CD4-positive, alpha-beta memory T cell (primary cell): ENCODE results near the gene CXCL12. TPM values are rescaled to one million over a fixed set of nuclear protein-coding genes. Genes with fewer than 3 reads are reported as not detected.

Experiments used
- CTCF ChIA-PET: fragments of 350-600 bp; sonication (Branson Sonifier 250); formaldehyde crosslinking; loops from one replicate; lab custom pipeline; 2021; ENCODE audit warnings: inconsistent platforms; ENCODE audit not compliant: partially characterized antibody; lab: Charles Lee
- POLR2A ChIA-PET: fragments of 350-600 bp; sonication (Branson Sonifier 250); formaldehyde crosslinking; loops from one replicate; lab custom pipeline; 2021; ENCODE audit not compliant: partially characterized antibody; lab: Charles Lee
- DNase-seq, 5 donors: peaks; one replicate each; pipeline versions ENCODE4 v3.0.0 to v3.0.0-alpha.2; 2020 to 2022; ENCODE audit warnings: mixed read lengths in 1 of 5
- H3K27ac ChIP-seq: one replicate; pipeline ENCODE4 v1.7.0; 2013; ENCODE audit warnings: low read depth, low read length
- H3K27me3 ChIP-seq: 2 replicates; pipeline ENCODE4 v1.7.0; 2013; ENCODE audit warnings: mild to moderate bottlenecking, low read length, moderate library complexity; ENCODE audit not compliant: insufficient read depth
- H3K36me3 ChIP-seq: 2 replicates; pipeline ENCODE4 v1.7.0; 2013; ENCODE audit warnings: mild to moderate bottlenecking, low read length, moderate library complexity; ENCODE audit not compliant: insufficient read depth
- H3K4me1 ChIP-seq: 2 replicates; pipeline ENCODE4 v1.7.0; 2013; ENCODE audit warnings: mild to moderate bottlenecking, low read length, moderate library complexity; ENCODE audit not compliant: insufficient read depth
- H3K4me3 ChIP-seq, 2 donors: one replicate each; pipeline ENCODE4 v1.7.0; 2013; ENCODE audit warnings: low read length in 2 of 2, mild to moderate bottlenecking in 1 of 2
- H3K9me3 ChIP-seq, 2 donors: one replicate each; pipeline ENCODE4 v1.7.0; 2013; ENCODE audit warnings: low read length in 2 of 2, control low read depth in 1 of 2; ENCODE audit not compliant: control insufficient read depth in 1 of 2
- H3K27ac Mint-ChIP-seq, 7 donors: one replicate each; pipeline ENCODE4 v1.8.0; 2020 to 2021; ENCODE audit warnings: mixed read lengths in 7 of 7, mild to moderate bottlenecking in 6 of 7, inconsistent platforms in 3 of 7, moderate library complexity in 3 of 7
- H3K27me3 Mint-ChIP-seq, 2 donors: one replicate each; pipeline ENCODE4 v1.8.0; 2020 to 2021; ENCODE audit warnings: mixed read lengths in 2 of 2
- H3K36me3 Mint-ChIP-seq, 2 donors: one replicate each; pipeline ENCODE4 v1.8.0; 2020 to 2021; ENCODE audit warnings: mixed read lengths in 2 of 2, inconsistent platforms in 1 of 2, mild to moderate bottlenecking in 1 of 2
- H3K4me1 Mint-ChIP-seq, 4 donors: one replicate each; pipeline ENCODE4 v1.8.0; 2020 to 2021; ENCODE audit warnings: mixed read lengths in 4 of 4, mild to moderate bottlenecking in 1 of 4
- H3K4me3 Mint-ChIP-seq, 8 donors: one replicate each; pipeline ENCODE4 v1.8.0; 2020 to 2021; ENCODE audit warnings: mixed read lengths in 8 of 8, mild to moderate bottlenecking in 7 of 8, moderate library complexity in 6 of 8, inconsistent platforms in 3 of 8
- H3K9me3 Mint-ChIP-seq, 8 donors: one replicate each; pipeline ENCODE4 v1.8.0; 2020 to 2021; ENCODE audit warnings: mixed read lengths in 8 of 8, mild to moderate bottlenecking in 5 of 8, inconsistent platforms in 3 of 8, moderate library complexity in 1 of 8
- intact Hi-C: fragments of 100-400 bp; cut with micrococcal nuclease; formaldehyde crosslinking; loops from one replicate; pipeline ENCODE4 v1.15.1; 2023
- polyA plus RNA-seq, 2 donors: library from polyadenylated mRNA; unstranded; fragments of 300-500 nt; fragmentation: Illumina TruSeq; gene quantifications; one replicate each; pipeline ENCODE4 v1.2.3, GENCODE V29; 2021
- total RNA-seq, 2 experiments: library from RNA; stranded (reverse); gene quantifications; one replicate each; pipeline ENCODE4 v1.2.3, GENCODE V29; 2021

Gene CXCL12
- total and polyA plus RNA-seq, 4 experiments from 2014 or later, result not detected

DNA sequence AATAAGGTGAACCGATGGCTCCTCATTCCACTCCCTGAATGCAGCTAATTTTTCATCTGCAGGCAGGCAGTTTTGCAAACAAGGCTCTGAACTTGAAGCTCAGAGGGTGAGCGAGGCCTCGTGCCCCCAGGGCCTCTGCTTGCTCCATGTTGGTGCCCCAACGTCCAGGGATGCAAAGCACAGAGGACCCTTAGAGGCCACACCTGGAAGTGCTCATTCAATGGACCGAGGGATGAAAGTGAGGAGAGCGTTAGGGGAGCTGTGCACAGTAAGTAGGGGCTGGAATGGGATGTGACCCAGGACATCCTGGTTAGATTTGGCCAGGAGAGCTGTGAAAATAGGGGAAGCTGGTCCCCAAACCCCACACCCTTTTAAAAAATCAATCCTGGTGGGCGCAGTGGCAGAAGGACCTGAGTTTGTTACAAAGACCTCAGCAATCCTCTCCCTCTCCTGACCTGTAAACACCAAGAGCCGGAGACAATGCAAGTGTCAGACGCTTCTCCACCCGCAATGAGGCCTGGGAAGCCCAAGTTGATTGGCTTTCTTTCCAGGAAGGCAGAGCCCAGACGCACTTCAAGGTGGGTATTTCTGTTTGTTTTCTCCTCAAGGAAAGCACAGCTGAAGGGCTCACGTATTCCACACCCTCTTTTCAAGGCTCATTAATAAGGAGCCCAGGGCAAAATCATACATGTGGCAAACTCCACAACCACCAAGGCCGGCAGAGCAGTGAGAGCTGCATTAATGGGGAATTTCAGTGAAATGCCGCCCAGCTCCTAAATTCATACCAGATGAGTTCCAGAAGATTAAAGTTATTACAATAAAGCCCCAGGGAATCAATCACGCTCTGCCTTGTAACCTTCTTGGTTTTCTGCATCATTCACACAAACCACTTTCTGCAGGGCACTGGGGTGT is 14.1 kb upstream of the CXCL12 start:
- POLR2A ChIA-PET, result no interaction called here
- H3K36me3 ChIP-seq, result no peaks in the 10 kb centered on the region
- Mint-ChIP-seq H3K4me1 (no peaks in the 10 kb centered on the region), H3K4me3 (no peak overlapping the region), H3K27me3 (peaks cover 6 to 13% of the 10 kb centered on the region in 2 donors), H3K36me3 (no peaks in the 10 kb centered on the region), H3K27ac (no peak overlapping the region), H3K9me3 (peaks cover 0 to 2% (median 0%) of the 10 kb centered on the region in 8 donors)
- CTCF ChIA-PET, result interaction anchor here (1.5 kb wide), 1 partner anchor 12 kb away, joined by 3 read pairs; no protein-coding TSS in a partner anchor
- no peak overlapping the region for H3K27ac ChIP-seq
- H3K9me3 ChIP-seq, result no peaks in the 10 kb centered on the region
- no peaks in the 10 kb centered on the region for H3K4me1 ChIP-seq
- DNase-seq, result no peak
- intact Hi-C loops, result no loop called here
- H3K4me3 ChIP-seq, result no peak overlapping the region
- no peaks in the 10 kb centered on the region for H3K27me3 ChIP-seq

DNA sequence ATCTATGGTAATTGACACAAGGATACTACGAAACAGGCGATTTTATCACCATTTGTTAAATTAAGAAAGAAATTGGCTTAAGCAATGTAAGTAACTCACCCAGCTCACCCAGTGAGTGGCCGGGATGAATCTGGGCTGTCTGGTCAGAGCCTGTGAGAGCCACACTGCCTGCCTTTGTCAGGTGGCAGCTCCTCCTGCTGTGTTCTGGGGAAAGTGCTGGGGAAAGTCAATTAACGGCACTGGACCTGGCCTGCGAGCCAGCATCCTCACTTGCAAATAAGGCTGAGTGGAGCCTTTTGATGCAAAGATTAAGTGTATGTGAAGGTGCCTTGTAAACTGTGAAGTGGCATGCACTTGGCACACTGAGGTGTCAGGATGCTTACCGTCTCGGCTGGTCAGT is 13.4 kb upstream of the CXCL12 start:
- Mint-ChIP-seq H3K27ac (no peak overlapping the region), H3K36me3 (no peaks in the 10 kb centered on the region), H3K27me3 (peaks cover 11 to 16% of the 10 kb centered on the region in 2 donors), H3K4me1 (no peaks in the 10 kb centered on the region), H3K4me3 (no peak overlapping the region), H3K9me3 (no peaks in the 10 kb centered on the region)
- Histone ChIP-seq H3K4me1 (no peaks in the 10 kb centered on the region), H3K27me3 (no peaks in the 10 kb centered on the region), H3K27ac (no peak overlapping the region), H3K9me3 (no peaks in the 10 kb centered on the region), H3K4me3 (no peak overlapping the region), H3K36me3 (no peaks in the 10 kb centered on the region)
- POLR2A ChIA-PET, result no interaction called here
- no peak for DNase-seq
- CTCF ChIA-PET, result interaction anchor here (1.5 kb wide), 1 partner anchor 12 kb away, joined by 3 read pairs; no protein-coding TSS in a partner anchor
- intact Hi-C loops, result no loop called here

- Histone ChIP-seq H3K27ac (no peak overlapping the region), H3K9me3 (no peaks in the 10 kb centered on the region), H3K36me3 (no peaks in the 10 kb centered on the region), H3K4me1 (no peaks in the 10 kb centered on the region), H3K27me3 (no peaks in the 10 kb centered on the region), H3K4me3 (no peak overlapping the region)
- no peak for DNase-seq
- ChIA-PET POLR2A (no interaction called here), CTCF (interaction anchor here (1.5 kb wide), 1 partner anchor 11 kb away, joined by 3 read pairs; no protein-coding TSS in a partner anchor)
- Mint-ChIP-seq H3K27ac (no peak overlapping the region), H3K4me1 (no peaks in the 10 kb centered on the region), H3K9me3 (no peaks in the 10 kb centered on the region), H3K4me3 (no peak overlapping the region), H3K27me3 (peaks cover 11 to 16% of the 10 kb centered on the region in 2 donors), H3K36me3 (no peaks in the 10 kb centered on the region)
- intact Hi-C loops, result no loop called here
Observed at GRCh38 chr10:44397476-44398225, 12.8 kb upstream of the CXCL12 start.

DNA sequence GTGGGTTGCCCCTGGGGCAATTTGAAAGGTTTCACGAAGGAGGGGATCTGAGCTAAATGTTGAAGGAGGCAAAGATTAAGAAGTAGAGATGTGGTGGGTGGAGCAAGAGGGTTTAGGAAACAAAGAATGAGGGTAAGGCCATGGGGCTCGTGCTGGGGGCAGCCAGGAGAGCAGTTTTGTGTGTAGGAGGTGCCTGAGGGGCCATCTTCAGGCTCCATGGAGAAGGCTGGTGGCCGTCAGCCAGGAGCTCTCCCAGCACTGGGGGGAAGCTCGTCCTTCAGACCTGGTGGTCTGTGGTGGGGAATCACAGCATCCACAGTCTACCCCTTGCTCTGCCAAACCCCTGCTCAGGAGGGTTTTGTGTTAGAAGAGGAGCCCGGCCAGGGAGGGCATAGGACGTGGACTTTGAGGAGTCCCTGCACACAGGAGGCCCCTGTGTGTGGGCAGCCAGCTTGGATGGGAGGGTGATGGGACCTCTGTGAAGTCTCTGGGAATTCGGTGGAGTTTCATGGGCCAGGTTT is 11.8 kb upstream of the CXCL12 start:
- ChIA-PET CTCF (no interaction called here), POLR2A (no interaction called here)
- no peaks in the 10 kb centered on the region for H3K27me3 ChIP-seq
- DNase-seq, result no peak
- no peaks in the 10 kb centered on the region for H3K9me3 ChIP-seq
- Mint-ChIP-seq H3K27ac (no peak overlapping the region), H3K4me1 (no peaks in the 10 kb centered on the region), H3K27me3 (peaks cover 16 to 19% of the 10 kb centered on the region in 2 donors), H3K4me3 (no peak overlapping the region), H3K9me3 (no peaks in the 10 kb centered on the region), H3K36me3 (no peaks in the 10 kb centered on the region)
- intact Hi-C loops, result no loop called here
- H3K27ac ChIP-seq, result no peak overlapping the region
- H3K36me3 ChIP-seq, result no peaks in the 10 kb centered on the region
- no peak overlapping the region for H3K4me3 ChIP-seq
- H3K4me1 ChIP-seq, result no peaks in the 10 kb centered on the region

DNA sequence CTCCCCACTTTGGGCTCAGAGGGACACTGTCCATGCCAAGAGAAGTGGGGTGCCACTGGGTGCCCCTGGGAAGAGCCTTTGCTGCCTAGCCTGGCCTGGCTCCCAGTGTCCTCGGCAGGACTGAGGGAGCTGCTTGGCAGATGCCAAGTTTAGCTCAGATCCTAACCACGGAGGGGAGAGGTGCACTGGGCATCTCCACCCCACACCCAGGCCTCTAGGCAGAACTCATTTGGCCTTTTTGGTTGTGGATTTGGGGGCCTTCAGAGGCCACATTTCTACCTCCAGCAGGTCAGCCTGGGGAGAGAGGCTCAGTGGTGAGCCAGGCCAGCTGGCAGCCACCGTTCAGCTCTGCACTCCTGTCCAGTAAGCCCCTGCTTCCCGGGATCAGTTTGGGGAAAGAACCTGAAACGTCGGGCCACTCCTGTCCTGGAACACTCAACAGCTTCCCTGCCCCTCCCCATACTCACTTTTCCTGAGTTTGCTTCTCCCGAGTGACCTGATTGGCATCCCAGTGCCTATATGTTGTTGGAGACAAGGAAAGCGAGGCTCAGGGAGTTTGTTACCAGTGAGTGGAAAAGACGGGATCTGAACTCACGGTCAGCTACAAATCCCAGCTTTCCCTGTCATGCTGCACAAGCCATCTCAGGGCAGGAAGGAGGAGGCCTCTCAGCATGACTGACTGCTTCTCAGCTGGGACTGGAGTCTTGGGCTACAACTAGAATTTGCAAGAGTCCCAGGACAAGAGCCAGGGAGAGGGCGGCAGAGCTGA is 11.2 kb upstream of the CXCL12 start:
- no peaks in the 10 kb centered on the region for H3K36me3 Mint-ChIP-seq
- H3K4me1 Mint-ChIP-seq, result no peaks in the 10 kb centered on the region
- no peaks in the 10 kb centered on the region for H3K27me3 ChIP-seq
- CTCF ChIA-PET, result interaction anchor here (1.7 kb wide), 1 partner anchor 12 kb away, joined by 4 read pairs; no protein-coding TSS in a partner anchor
- no peak overlapping the region for H3K4me3 Mint-ChIP-seq
- intact Hi-C loops, result no loop called here
- no peak overlapping the region for H3K27ac Mint-ChIP-seq
- POLR2A ChIA-PET, result no interaction called here
- H3K27me3 Mint-ChIP-seq, result peaks cover 16 to 19% of the 10 kb centered on the region in 2 donors
- no peaks in the 10 kb centered on the region for H3K4me1 ChIP-seq
- no peaks in the 10 kb centered on the region for H3K9me3 ChIP-seq
- no peak for DNase-seq
- H3K36me3 ChIP-seq, result no peaks in the 10 kb centered on the region
- no peak overlapping the region for H3K27ac ChIP-seq
- H3K9me3 Mint-ChIP-seq, result no peaks in the 10 kb centered on the region
- H3K4me3 ChIP-seq, result no peak overlapping the region

DNA sequence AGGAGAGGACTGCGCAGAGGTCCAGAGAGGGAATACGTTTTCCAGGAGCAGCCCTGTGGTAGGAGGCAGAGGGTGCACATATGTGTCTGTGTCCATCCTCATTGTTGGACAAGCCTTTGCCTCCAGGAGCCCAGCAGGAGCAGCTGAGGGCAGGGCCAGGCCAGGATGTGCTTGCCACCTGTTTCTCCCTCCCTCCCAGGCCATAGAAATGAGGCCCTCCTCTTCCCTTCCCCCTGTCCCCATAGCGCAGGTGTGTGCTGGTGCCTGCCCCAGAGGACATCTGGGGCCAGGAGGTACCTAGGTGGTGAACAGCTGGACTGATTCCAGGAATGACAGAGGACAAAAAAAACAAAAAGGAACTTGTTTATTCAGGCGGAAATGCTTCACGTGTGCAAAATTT is 10.5 kb upstream of the CXCL12 start:
- no peak overlapping the region for H3K4me3 Mint-ChIP-seq
- no peaks in the 10 kb centered on the region for H3K9me3 Mint-ChIP-seq
- Histone ChIP-seq H3K4me3 (no peak overlapping the region), H3K27ac (no peak overlapping the region), H3K9me3 (no peaks in the 10 kb centered on the region), H3K36me3 (no peaks in the 10 kb centered on the region), H3K27me3 (no peaks in the 10 kb centered on the region), H3K4me1 (no peaks in the 10 kb centered on the region)
- H3K27ac Mint-ChIP-seq, result no peak overlapping the region
- H3K36me3 Mint-ChIP-seq, result no peaks in the 10 kb centered on the region
- no peak for DNase-seq
- ChIA-PET POLR2A (no interaction called here), CTCF (interaction anchor here (1.7 kb wide), 1 partner anchor 12 kb away, joined by 4 read pairs; no protein-coding TSS in a partner anchor)
- peaks cover 11 to 18% of the 10 kb centered on the region in 2 donors for H3K27me3 Mint-ChIP-seq
- no peaks in the 10 kb centered on the region for H3K4me1 Mint-ChIP-seq
- intact Hi-C loops, result no loop called here
